Measurements from ENCODE around the gene C1RL. TPM values are rescaled to one million over a fixed set of nuclear protein-coding genes. Genes with fewer than 3 reads are reported as not detected.

The C1RL gene
- total RNA-seq, 1 donor from 2014 or later: 19.2 TPM

DNA sequence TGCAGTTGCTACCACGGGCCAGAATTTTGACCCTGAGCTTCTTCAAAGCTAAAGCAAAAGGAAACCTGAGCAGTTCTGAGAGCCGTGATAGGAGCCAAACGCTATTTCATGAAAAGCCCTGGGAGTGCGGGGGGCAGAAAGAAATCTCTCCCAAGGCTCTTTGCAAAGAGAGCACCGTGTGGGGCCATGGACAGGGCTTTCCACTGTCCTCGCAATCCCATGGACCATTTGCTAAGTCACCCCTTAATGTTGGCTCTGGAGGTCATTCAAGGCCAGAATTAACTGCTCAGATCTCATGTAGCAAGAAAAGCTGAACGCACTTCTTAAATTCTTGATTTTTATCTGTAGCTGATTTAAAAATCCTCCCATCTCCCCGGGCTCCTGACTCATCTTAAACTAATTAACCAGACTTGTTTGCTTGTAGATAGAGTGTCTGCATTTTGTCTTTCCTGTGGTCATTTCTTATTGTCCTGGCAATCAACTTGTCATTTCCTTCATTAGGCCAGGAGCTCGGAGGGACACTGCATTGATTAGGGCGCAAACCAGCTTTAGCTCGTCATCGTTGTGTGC is 46.0 kb upstream of the C1RL start:
- H3K27ac Mint-ChIP-seq: no peak overlapping the region
- DNase-seq (no peak), ATAC-seq (ENCODE audit: low read depth) (no peak)
- no peaks in the 10 kb centered on the region for H3K9me3 Mint-ChIP-seq
- intact Hi-C loops (cut with micrococcal nuclease): no loop called here
- H3K4me3 Mint-ChIP-seq: no peak overlapping the region
- CTCF ChIA-PET: interaction anchor here (1.1 kb wide), 1 partner anchor 9 kb away, joined by 3 read pairs; no protein-coding TSS in a partner anchor
- no peaks in the 10 kb centered on the region for H3K4me1 Mint-ChIP-seq
- no peaks in the 10 kb centered on the region for H3K27me3 Mint-ChIP-seq
- TF ChIP-seq, protein P1, sequence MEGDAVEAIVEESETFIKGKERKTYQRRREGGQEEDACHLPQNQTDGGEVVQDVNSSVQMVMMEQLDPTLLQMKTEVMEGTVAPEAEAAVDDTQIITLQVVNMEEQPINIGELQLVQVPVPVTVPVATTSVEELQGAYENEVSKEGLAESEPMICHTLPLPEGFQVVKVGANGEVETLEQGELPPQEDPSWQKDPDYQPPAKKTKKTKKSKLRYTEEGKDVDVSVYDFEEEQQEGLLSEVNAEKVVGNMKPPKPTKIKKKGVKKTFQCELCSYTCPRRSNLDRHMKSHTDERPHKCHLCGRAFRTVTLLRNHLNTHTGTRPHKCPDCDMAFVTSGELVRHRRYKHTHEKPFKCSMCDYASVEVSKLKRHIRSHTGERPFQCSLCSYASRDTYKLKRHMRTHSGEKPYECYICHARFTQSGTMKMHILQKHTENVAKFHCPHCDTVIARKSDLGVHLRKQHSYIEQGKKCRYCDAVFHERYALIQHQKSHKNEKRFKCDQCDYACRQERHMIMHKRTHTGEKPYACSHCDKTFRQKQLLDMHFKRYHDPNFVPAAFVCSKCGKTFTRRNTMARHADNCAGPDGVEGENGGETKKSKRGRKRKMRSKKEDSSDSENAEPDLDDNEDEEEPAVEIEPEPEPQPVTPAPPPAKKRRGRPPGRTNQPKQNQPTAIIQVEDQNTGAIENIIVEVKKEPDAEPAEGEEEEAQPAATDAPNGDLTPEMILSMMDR (IDR thresholded peaks at IDR 0.05): no peak
- H3K36me3 Mint-ChIP-seq (ENCODE audit: low read depth): peaks cover 15% of the 10 kb centered on the region
- POLR2A ChIA-PET: no interaction called here

- no peaks in the 10 kb centered on the region for H3K4me1 Mint-ChIP-seq
- no peak overlapping the region for H3K27ac Mint-ChIP-seq
- peaks cover 24% of the 10 kb centered on the region for H3K36me3 Mint-ChIP-seq (ENCODE audit: low read depth)
- no peaks in the 10 kb centered on the region for H3K9me3 Mint-ChIP-seq
- CTCF ChIA-PET: no interaction called here
- intact Hi-C loops (cut with micrococcal nuclease): no loop called here
- no peaks in the 10 kb centered on the region for H3K27me3 Mint-ChIP-seq
- H3K4me3 Mint-ChIP-seq: no peak overlapping the region
- DNase-seq (no peak), ATAC-seq (ENCODE audit: low read depth) (no peak)
- TF ChIP-seq, protein P1 (IDR thresholded peaks at IDR 0.05): no peak
- POLR2A ChIA-PET: no interaction called here
Observed at GRCh38 chr12:7154042-7154441, 45.0 kb upstream of the C1RL start.

DNA sequence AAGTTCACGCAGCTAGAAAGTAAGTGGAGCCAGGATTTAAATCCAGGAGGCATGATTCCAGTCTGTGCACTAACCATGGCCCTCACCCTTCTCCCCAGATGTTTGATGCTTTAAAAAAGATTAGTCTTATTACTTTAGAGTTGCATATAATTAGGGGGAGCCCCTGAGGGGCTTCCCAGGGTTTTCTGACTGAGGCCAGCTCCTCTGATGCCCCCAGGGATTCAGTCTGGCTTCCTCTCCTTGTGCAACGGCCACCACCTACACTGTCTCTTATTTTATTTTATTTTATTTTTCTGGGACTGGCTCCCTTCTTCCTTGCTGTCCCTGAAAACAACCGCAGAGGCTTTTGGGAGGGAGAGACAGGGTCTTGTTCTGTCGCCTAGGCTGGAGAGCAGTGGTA is 43.8 kb upstream of the C1RL start:
- intact Hi-C loops (cut with micrococcal nuclease): no loop called here
- H3K4me3 Mint-ChIP-seq: no peak overlapping the region
- TF ChIP-seq, protein P1 (IDR thresholded peaks at IDR 0.05): no peak
- H3K27me3 Mint-ChIP-seq: no peaks in the 10 kb centered on the region
- ChIA-PET CTCF (no interaction called here), POLR2A (no interaction called here)
- no peak overlapping the region for H3K27ac Mint-ChIP-seq
- peaks cover 29% of the 10 kb centered on the region for H3K36me3 Mint-ChIP-seq (ENCODE audit: low read depth)
- DNase-seq (no peak), ATAC-seq (ENCODE audit: low read depth) (peak; percentile 49)
- no peaks in the 10 kb centered on the region for H3K9me3 Mint-ChIP-seq
- H3K4me1 Mint-ChIP-seq: no peaks in the 10 kb centered on the region

GRCh38 chr12:7151532-7151931 is 42.5 kb upstream of the C1RL start:
- CTCF ChIA-PET: no interaction called here
- TF ChIP-seq, protein P1 (IDR thresholded peaks at IDR 0.05): no peak
- H3K36me3 Mint-ChIP-seq (ENCODE audit: low read depth): peaks cover 30% of the 10 kb centered on the region
- DNase-seq (no peak), ATAC-seq (ENCODE audit: low read depth) (no peak)
- H3K9me3 Mint-ChIP-seq: no peaks in the 10 kb centered on the region
- no peak overlapping the region for H3K4me3 Mint-ChIP-seq
- no peaks in the 10 kb centered on the region for H3K27me3 Mint-ChIP-seq
- no peaks in the 10 kb centered on the region for H3K4me1 Mint-ChIP-seq
- intact Hi-C loops (cut with micrococcal nuclease): no loop called here
- POLR2A ChIA-PET: no interaction called here
- H3K27ac Mint-ChIP-seq: no peak overlapping the region

GRCh38 chr12:7150841-7151240 is 41.8 kb upstream of the C1RL start:
- Mint-ChIP-seq H3K9me3 (no peaks in the 10 kb centered on the region), H3K36me3 (ENCODE audit: low read depth) (peaks cover 32% of the 10 kb centered on the region), H3K27me3 (no peaks in the 10 kb centered on the region), H3K27ac (no peak overlapping the region), H3K4me3 (no peak overlapping the region), H3K4me1 (no peaks in the 10 kb centered on the region)
- ChIA-PET POLR2A (no interaction called here), CTCF (no interaction called here)
- DNase-seq (no peak), ATAC-seq (ENCODE audit: low read depth) (no peak)
- TF ChIP-seq, protein P1 (IDR thresholded peaks at IDR 0.05): no peak
- intact Hi-C loops (cut with micrococcal nuclease): no loop called here

All from activated B cell treated with CpG ODN at 0.5 μM for 24 hours (primary cell).